ENCODE data around the gene CYP4X1. TPM values are rescaled to one million over a fixed set of nuclear protein-coding genes. Genes with fewer than 3 reads are reported as not detected.
"Not testable (repeated sequence)": the region's sequence is repeated elsewhere in the genome, so short reads cannot be mapped to it uniquely, and the experiment has no call there.

The CYP4X1 gene
- total RNA-seq, 1 experiment from 2014 or later: not detected

GRCh38 chr1:47069080-47069479, 45.6 kb downstream of the CYP4X1 start:
- DNase-seq (ENCODE audit: low spot score): not testable (repeated sequence)

GRCh38 chr1:47069509-47069908, 46.0 kb downstream of the CYP4X1 start:
- DNase-seq (ENCODE audit: low spot score): not testable (repeated sequence)

GRCh38 chr1:47089356-47089755, 65.9 kb downstream of the CYP4X1 start:
- peak; percentile 54 for DNase-seq (ENCODE audit: low spot score)

GRCh38 chr1:47091476-47091875, 68.0 kb downstream of the CYP4X1 start:
- not testable (repeated sequence) for DNase-seq (ENCODE audit: low spot score)

Small RNA genes within 50 kb of the gene (small RNA-seq; reads per million reads assigned to genes)
- not detected for gene CYP4A27P
- not detected for gene CYP4A43P
- gene CYP4A44P: not detected

Other genes with a start within 250 kb of the CYP4X1 start
- gene CYP4B1, start 224.6 kb upstream of the CYP4X1 start, total RNA-seq (2014; rRNA removed; shearing (Covaris generic)): 0.23 TPM in 1 of 2 replicates, not detected in the other
- not detected in 2 replicates for gene CYP4A11, start 82.2 kb upstream of the CYP4X1 start, total RNA-seq (2014; rRNA removed; shearing (Covaris generic))
- not detected in 2 replicates for gene CYP4Z1, start 43.6 kb downstream of the CYP4X1 start, total RNA-seq (2014; rRNA removed; shearing (Covaris generic))
- not detected in 2 replicates for gene CYP4A22, start 113.8 kb downstream of the CYP4X1 start, total RNA-seq (2014; rRNA removed; shearing (Covaris generic))
- 32.9 and 38.0 TPM in 2 replicates for gene PDZK1IP1, start 166.4 kb downstream of the CYP4X1 start, total RNA-seq (2014; rRNA removed; shearing (Covaris generic))
- gene TAL1, start 208.6 kb downstream of the CYP4X1 start, total RNA-seq (2014; rRNA removed; shearing (Covaris generic)): not detected in 2 replicates

Measured in HT-29 (cell line).